ENCODE measurements around the gene MMP17. TPM values are rescaled to one million over a fixed set of nuclear protein-coding genes. Genes with fewer than 3 reads are reported as not detected.

The MMP17 gene
- polyA plus RNA-seq (2013, experiment 1 of 2) = 5.0 TPM
- 5.2 TPM for polyA plus RNA-seq (2013, experiment 2 of 2)

GRCh38 chr12:131827961-131828534 lies at the start of gene MMP17:
Gene MMP17, plus strand, starts transcription at chr12:131828393. Its CDS starts 102 bp downstream, at chr12:131828495.
- Histone ChIP-seq H3K27ac (ENCODE audit: low read depth, low read length, severe bottlenecking) (no peak within 1 kb of the TSS), H3K4me3 (ENCODE audit: extremely low read depth, insufficient read depth, low read length, poor library complexity, severe bottlenecking) (peak within 1 kb of the TSS; percentile 39)
- WGBS, 2 experiments (ENCODE audit: insufficient coverage in 2 of 2) = 0 to 1% methylated on average over 59 to 73 of the region's 86 CpGs

GRCh38 chr12:131779027-131779426 lies 49.2 kb upstream of the MMP17 start:
- Histone ChIP-seq H3K27ac (ENCODE audit: low read depth, low read length, severe bottlenecking) (no peak overlapping the region), H3K4me1 (ENCODE audit: control insufficient read depth, insufficient read depth, low read length, poor library complexity, severe bottlenecking) (peaks cover 7% of the 10 kb centered on the region), H3K9me3 (ENCODE audit: control insufficient read depth, low read length) (no peaks in the 10 kb centered on the region), H3K36me3 (ENCODE audit: control insufficient read depth, insufficient read depth, low read length) (peaks cover 67% of the 10 kb centered on the region), H3K4me3 (ENCODE audit: extremely low read depth, insufficient read depth, low read length, poor library complexity, severe bottlenecking) (no peak overlapping the region)
- WGBS, 2 experiments (ENCODE audit: insufficient coverage in 2 of 2) = 93 to 97% methylated on average over 3 to 18 of the region's 23 CpGs

More at GRCh38 chr12:131827961-131828534, at the start of gene MMP17:
- Histone ChIP-seq H3K9me3 (ENCODE audit: control insufficient read depth, low read length) (no peaks in the 10 kb centered on the region), H3K36me3 (ENCODE audit: control insufficient read depth, insufficient read depth, low read length) (no peaks in the 10 kb centered on the region), H3K4me1 (ENCODE audit: control insufficient read depth, insufficient read depth, low read length, poor library complexity, severe bottlenecking) (peaks cover 5% of the 10 kb centered on the region)

- H3K9me3 ChIP-seq (ENCODE audit: control insufficient read depth, low read length) = no peaks in the 10 kb centered on the region
- H3K4me1 ChIP-seq (ENCODE audit: control insufficient read depth, insufficient read depth, low read length, poor library complexity, severe bottlenecking) = peaks cover 18% of the 10 kb centered on the region
- no peak overlapping the region for H3K27ac ChIP-seq (ENCODE audit: low read depth, low read length, severe bottlenecking)
- H3K36me3 ChIP-seq (ENCODE audit: control insufficient read depth, insufficient read depth, low read length) = peaks cover 68% of the 10 kb centered on the region
- 89 to 100% methylated on average over 1 to 2 of the region's 2 CpGs for WGBS, 2 experiments (ENCODE audit: insufficient coverage in 2 of 2)
- no peak overlapping the region for H3K4me3 ChIP-seq (ENCODE audit: extremely low read depth, insufficient read depth, low read length, poor library complexity, severe bottlenecking)
Observed at GRCh38 chr12:131782061-131782460, 46.1 kb upstream of the MMP17 start.

GRCh38 chr12:131783915-131784541 lies 44.2 kb upstream of the MMP17 start:
- 35 to 38% methylated on average over 8 to 10 of the region's 10 CpGs for WGBS, 2 experiments (ENCODE audit: insufficient coverage in 2 of 2)
- H3K27ac ChIP-seq (ENCODE audit: low read depth, low read length, severe bottlenecking) = peak overlapping the region; percentile 89
- peaks cover 18% of the 10 kb centered on the region for H3K4me1 ChIP-seq (ENCODE audit: control insufficient read depth, insufficient read depth, low read length, poor library complexity, severe bottlenecking)
- H3K4me3 ChIP-seq (ENCODE audit: extremely low read depth, insufficient read depth, low read length, poor library complexity, severe bottlenecking) = no peak overlapping the region
- no peaks in the 10 kb centered on the region for H3K9me3 ChIP-seq (ENCODE audit: control insufficient read depth, low read length)
- peaks cover 71% of the 10 kb centered on the region for H3K36me3 ChIP-seq (ENCODE audit: control insufficient read depth, insufficient read depth, low read length)

- 70% methylated on average over 29 to 30 of the region's 30 CpGs for WGBS, 2 experiments (ENCODE audit: insufficient coverage in 2 of 2)
- H3K4me1 ChIP-seq (ENCODE audit: control insufficient read depth, insufficient read depth, low read length, poor library complexity, severe bottlenecking) = peaks cover 18% of the 10 kb centered on the region
- H3K36me3 ChIP-seq (ENCODE audit: control insufficient read depth, insufficient read depth, low read length) = peaks cover 73% of the 10 kb centered on the region
- no peak overlapping the region for H3K27ac ChIP-seq (ENCODE audit: low read depth, low read length, severe bottlenecking)
- H3K9me3 ChIP-seq (ENCODE audit: control insufficient read depth, low read length) = no peaks in the 10 kb centered on the region
- no peak overlapping the region for H3K4me3 ChIP-seq (ENCODE audit: extremely low read depth, insufficient read depth, low read length, poor library complexity, severe bottlenecking)
Observed at GRCh38 chr12:131784909-131785762, 43.1 kb upstream of the MMP17 start.

GRCh38 chr12:131785763-131786330 lies 42.3 kb upstream of the MMP17 start:
- no peak overlapping the region for H3K4me3 ChIP-seq (ENCODE audit: extremely low read depth, insufficient read depth, low read length, poor library complexity, severe bottlenecking)
- 92 to 95% methylated on average over 15 of the region's 15 CpGs for WGBS, 2 experiments (ENCODE audit: insufficient coverage in 2 of 2)
- no peak overlapping the region for H3K27ac ChIP-seq (ENCODE audit: low read depth, low read length, severe bottlenecking)
- H3K36me3 ChIP-seq (ENCODE audit: control insufficient read depth, insufficient read depth, low read length) = peaks cover 73% of the 10 kb centered on the region
- H3K4me1 ChIP-seq (ENCODE audit: control insufficient read depth, insufficient read depth, low read length, poor library complexity, severe bottlenecking) = peaks cover 18% of the 10 kb centered on the region
- H3K9me3 ChIP-seq (ENCODE audit: control insufficient read depth, low read length) = no peaks in the 10 kb centered on the region

GRCh38 chr12:131786331-131786730 lies 41.9 kb upstream of the MMP17 start:
- Histone ChIP-seq H3K27ac (ENCODE audit: low read depth, low read length, severe bottlenecking) (no peak overlapping the region), H3K4me1 (ENCODE audit: control insufficient read depth, insufficient read depth, low read length, poor library complexity, severe bottlenecking) (peaks cover 18% of the 10 kb centered on the region), H3K9me3 (ENCODE audit: control insufficient read depth, low read length) (no peaks in the 10 kb centered on the region), H3K36me3 (ENCODE audit: control insufficient read depth, insufficient read depth, low read length) (peaks cover 76% of the 10 kb centered on the region), H3K4me3 (ENCODE audit: extremely low read depth, insufficient read depth, low read length, poor library complexity, severe bottlenecking) (no peak overlapping the region)
- 88 to 94% methylated on average over 7 to 9 of the region's 15 CpGs for WGBS, 2 experiments (ENCODE audit: insufficient coverage in 2 of 2)

- Histone ChIP-seq H3K4me3 (ENCODE audit: extremely low read depth, insufficient read depth, low read length, poor library complexity, severe bottlenecking) (no peak overlapping the region), H3K27ac (ENCODE audit: low read depth, low read length, severe bottlenecking) (no peak overlapping the region), H3K36me3 (ENCODE audit: control insufficient read depth, insufficient read depth, low read length) (peaks cover 74% of the 10 kb centered on the region), H3K4me1 (ENCODE audit: control insufficient read depth, insufficient read depth, low read length, poor library complexity, severe bottlenecking) (peaks cover 18% of the 10 kb centered on the region), H3K9me3 (ENCODE audit: control insufficient read depth, low read length) (no peaks in the 10 kb centered on the region)
- 98% methylated on average over 16 to 17 of the region's 17 CpGs for WGBS, 2 experiments (ENCODE audit: insufficient coverage in 2 of 2)
Observed at GRCh38 chr12:131787143-131787660, 41.0 kb upstream of the MMP17 start.

- H3K36me3 ChIP-seq (ENCODE audit: control insufficient read depth, insufficient read depth, low read length) = peaks cover 78% of the 10 kb centered on the region
- H3K4me3 ChIP-seq (ENCODE audit: extremely low read depth, insufficient read depth, low read length, poor library complexity, severe bottlenecking) = no peak overlapping the region
- H3K4me1 ChIP-seq (ENCODE audit: control insufficient read depth, insufficient read depth, low read length, poor library complexity, severe bottlenecking) = peaks cover 18% of the 10 kb centered on the region
- H3K9me3 ChIP-seq (ENCODE audit: control insufficient read depth, low read length) = no peaks in the 10 kb centered on the region
- no peak overlapping the region for H3K27ac ChIP-seq (ENCODE audit: low read depth, low read length, severe bottlenecking)
- WGBS, 2 experiments (ENCODE audit: insufficient coverage in 2 of 2) = 95% methylated on average over 6 to 9 of the region's 11 CpGs
Observed at GRCh38 chr12:131788070-131788469, 40.1 kb upstream of the MMP17 start.

- 94 to 96% methylated on average over 12 of the region's 12 CpGs for whole genome bisulfite sequencing, 2 experiments (ENCODE audit: insufficient coverage in 2 of 2)
Observed at GRCh38 chr12:131789638-131790037, 38.6 kb upstream of the MMP17 start.

More at GRCh38 chr12:131789638-131790037, 38.6 kb upstream of the MMP17 start:
- Histone ChIP-seq H3K4me1 (ENCODE audit: control insufficient read depth, insufficient read depth, low read length, poor library complexity, severe bottlenecking) (peaks cover 6% of the 10 kb centered on the region), H3K36me3 (ENCODE audit: control insufficient read depth, insufficient read depth, low read length) (peaks cover 86% of the 10 kb centered on the region), H3K9me3 (ENCODE audit: control insufficient read depth, low read length) (no peaks in the 10 kb centered on the region), H3K27ac (ENCODE audit: low read depth, low read length, severe bottlenecking) (no peak overlapping the region), H3K4me3 (ENCODE audit: extremely low read depth, insufficient read depth, low read length, poor library complexity, severe bottlenecking) (no peak overlapping the region)

Measured in mesodermal cell (in vitro differentiated cells).